ENCODE results near the gene SCGB3A2.

DNA sequence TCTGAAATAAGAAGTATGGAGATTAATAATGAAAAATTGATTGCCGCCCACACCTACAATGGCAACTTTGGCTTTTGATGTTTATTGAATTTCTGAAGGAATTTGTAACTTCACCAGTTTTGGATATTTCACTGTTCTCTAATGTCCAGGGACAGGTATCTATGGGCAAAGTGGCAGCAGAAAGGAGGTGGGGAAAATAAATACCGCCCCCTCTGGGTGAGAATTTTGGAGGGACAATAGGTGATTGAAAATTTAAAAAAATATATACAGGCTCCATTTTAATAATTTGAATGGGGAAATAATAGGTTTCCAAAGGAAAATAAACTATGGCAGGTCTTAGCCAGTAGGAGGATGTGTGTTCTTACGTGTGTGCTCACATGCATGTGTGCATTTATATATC lies 1.3 kb downstream of the SCGB3A2 start:
- TF ChIP-seq, protein P1, sequence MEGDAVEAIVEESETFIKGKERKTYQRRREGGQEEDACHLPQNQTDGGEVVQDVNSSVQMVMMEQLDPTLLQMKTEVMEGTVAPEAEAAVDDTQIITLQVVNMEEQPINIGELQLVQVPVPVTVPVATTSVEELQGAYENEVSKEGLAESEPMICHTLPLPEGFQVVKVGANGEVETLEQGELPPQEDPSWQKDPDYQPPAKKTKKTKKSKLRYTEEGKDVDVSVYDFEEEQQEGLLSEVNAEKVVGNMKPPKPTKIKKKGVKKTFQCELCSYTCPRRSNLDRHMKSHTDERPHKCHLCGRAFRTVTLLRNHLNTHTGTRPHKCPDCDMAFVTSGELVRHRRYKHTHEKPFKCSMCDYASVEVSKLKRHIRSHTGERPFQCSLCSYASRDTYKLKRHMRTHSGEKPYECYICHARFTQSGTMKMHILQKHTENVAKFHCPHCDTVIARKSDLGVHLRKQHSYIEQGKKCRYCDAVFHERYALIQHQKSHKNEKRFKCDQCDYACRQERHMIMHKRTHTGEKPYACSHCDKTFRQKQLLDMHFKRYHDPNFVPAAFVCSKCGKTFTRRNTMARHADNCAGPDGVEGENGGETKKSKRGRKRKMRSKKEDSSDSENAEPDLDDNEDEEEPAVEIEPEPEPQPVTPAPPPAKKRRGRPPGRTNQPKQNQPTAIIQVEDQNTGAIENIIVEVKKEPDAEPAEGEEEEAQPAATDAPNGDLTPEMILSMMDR (IDR thresholded peaks at IDR 0.05): no peak
- TF ChIP-seq POLR2AphosphoS5 (IDR thresholded peaks at IDR 0.05; ENCODE audit: low read depth, low read length): no peak
